ENCODE results near the gene NT5C. TPM values are rescaled to one million over a fixed set of nuclear protein-coding genes. Genes with fewer than 3 reads are reported as not detected.
A peak's percentile ranks its signal among the peaks of the same experiment; 100 is the strongest.

Gene NT5C
- total and polyA plus RNA-seq, 4 donors: 13.6 to 27.2 (median 24.5) TPM

DNA sequence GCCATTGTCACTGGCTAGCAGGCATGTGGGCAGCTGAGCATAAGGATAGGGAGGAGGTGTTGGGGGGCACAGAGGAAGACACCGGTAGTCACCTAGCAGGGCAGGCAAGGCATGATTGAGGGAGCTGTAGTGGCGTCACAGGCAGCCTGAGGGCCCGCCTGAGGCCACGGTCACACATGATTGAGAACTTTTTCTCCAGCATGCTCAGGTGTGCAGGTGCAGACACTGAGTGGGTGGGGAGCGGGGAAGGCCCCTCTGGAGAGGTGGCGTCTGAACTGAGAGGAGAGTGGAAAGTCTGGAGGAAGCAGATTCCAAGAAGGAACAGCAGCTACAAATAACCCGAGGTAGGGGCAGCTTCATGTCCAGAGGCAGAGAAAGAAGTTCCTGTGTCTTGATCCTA is 32.7 kb downstream of the NT5C start (continued):
- no peak for TF ChIP-seq REST (IDR thresholded peaks at IDR 0.05)
- TF ChIP-seq, protein P1, sequence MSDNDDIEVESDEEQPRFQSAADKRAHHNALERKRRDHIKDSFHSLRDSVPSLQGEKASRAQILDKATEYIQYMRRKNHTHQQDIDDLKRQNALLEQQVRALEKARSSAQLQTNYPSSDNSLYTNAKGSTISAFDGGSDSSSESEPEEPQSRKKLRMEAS (IDR thresholded peaks at IDR 0.05): no peak
- TF ChIP-seq HNF4G (IDR thresholded peaks at IDR 0.05): no peak

DNA sequence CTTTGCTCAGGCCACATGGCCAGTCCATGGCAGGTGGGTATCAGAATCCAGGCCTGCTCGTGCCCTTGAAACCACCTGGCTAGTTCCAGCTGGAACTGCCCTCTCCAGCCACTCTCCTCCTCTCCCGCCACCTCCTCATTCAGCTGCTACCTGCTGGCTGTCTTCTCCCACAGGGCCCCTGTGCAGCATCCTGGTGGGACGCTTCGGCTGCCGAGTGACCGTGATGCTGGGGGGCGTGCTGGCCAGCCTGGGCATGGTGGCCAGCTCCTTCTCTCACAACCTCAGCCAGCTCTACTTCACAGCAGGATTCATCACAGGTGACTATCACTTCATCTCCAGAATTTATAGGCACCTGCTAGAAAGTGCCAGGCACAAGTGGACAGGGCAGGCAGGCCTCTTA is 33.7 kb downstream of the NT5C start:
- DNase-seq (ENCODE audit: low spot score): no peak
- Histone ChIP-seq H3K4me1 (ENCODE audit: control insufficient read depth in 4 of 4, insufficient read depth in 4 of 4, low read length in 3 of 4) (peaks cover 0 to 7% (median 3%) of the 10 kb centered on the region in 4 donors), H3K9ac (ENCODE audit: low read depth in 1 of 2, low read length in 2 of 2) (no peak overlapping the region), H3K9me3 (ENCODE audit: control insufficient read depth in 4 of 4, low read length in 3 of 4) (no peaks in the 10 kb centered on the region), H3K4me3 (ENCODE audit: low read depth in 1 of 3, low read length in 3 of 3) (no peak overlapping the region), H3K27me3 (ENCODE audit: control insufficient read depth in 4 of 4, insufficient read depth in 4 of 4, low read length in 3 of 4) (no peaks in the 10 kb centered on the region), H3K36me3 (ENCODE audit: control insufficient read depth in 4 of 4, insufficient read depth in 3 of 4, low read depth in 1 of 4, low read length in 3 of 4) (peaks cover 0 to 3% (median 0%) of the 10 kb centered on the region in 4 donors), H3K27ac (ENCODE audit: low read depth in 1 of 2, low read length in 2 of 2) (no peak overlapping the region)
- 96% methylated on average over 7 of the region's 7 CpGs for WGBS
- no peak for TF ChIP-seq TAF1 (conservative IDR thresholded peaks at IDR 0.05)
- TF ChIP-seq SP1 (IDR thresholded peaks at IDR 0.05): no peak
- TF ChIP-seq RXRA (IDR thresholded peaks at IDR 0.05): no peak
- no peak for TF ChIP-seq FOXA2 (IDR thresholded peaks at IDR 0.05)
- no peak for TF ChIP-seq CTCF (IDR thresholded peaks at IDR 0.05; ENCODE audit: low read depth, low read length, missing input control)
- no peak for TF ChIP-seq ATF3 (IDR thresholded peaks at IDR 0.05)
- no peak for TF ChIP-seq JUND (IDR thresholded peaks at IDR 0.05)

DNA sequence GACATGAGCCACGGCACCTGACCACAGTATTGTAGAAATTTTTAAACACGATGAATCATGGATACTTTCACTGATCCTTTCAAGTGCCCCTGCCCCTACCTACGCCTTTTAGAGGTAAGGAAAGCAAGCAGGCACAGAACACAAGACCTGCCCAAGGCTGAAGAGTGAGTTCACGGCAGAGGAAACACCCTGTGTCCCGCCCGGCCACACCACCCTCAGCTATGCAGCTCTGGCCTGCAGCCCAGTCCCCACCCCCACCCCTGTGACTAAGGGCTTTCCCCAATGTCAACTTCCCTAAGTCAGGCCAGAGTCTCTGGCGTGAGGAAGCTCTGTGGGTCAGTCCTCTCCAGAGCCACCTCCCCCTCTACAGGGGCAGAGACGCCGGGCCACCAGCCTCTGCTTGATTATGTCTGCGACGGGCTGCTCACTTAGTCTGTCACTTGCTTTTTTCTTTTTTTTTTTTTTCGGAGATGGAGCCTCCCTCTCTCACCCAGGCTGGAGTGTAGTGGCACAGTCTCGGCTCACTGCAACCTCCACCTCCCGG is 35.4 kb downstream of the NT5C start:
- Histone ChIP-seq H3K27me3 (ENCODE audit: control insufficient read depth in 4 of 4, insufficient read depth in 4 of 4, low read length in 3 of 4) (no peaks in the 10 kb centered on the region), H3K27ac (ENCODE audit: low read depth in 1 of 2, low read length in 2 of 2) (peak overlapping the region in 1 of 2 donors; percentile 28), H3K9me3 (ENCODE audit: control insufficient read depth in 4 of 4, low read length in 3 of 4) (no peaks in the 10 kb centered on the region), H3K36me3 (ENCODE audit: control insufficient read depth in 4 of 4, insufficient read depth in 3 of 4, low read depth in 1 of 4, low read length in 3 of 4) (peaks cover 0 to 3% (median 0%) of the 10 kb centered on the region in 4 donors), H3K9ac (ENCODE audit: low read depth in 1 of 2, low read length in 2 of 2) (no peak overlapping the region), H3K4me3 (ENCODE audit: low read depth in 1 of 3, low read length in 3 of 3) (no peak overlapping the region), H3K4me1 (ENCODE audit: control insufficient read depth in 4 of 4, insufficient read depth in 4 of 4, low read length in 3 of 4) (peaks cover 8 to 19% (median 11%) of the 10 kb centered on the region in 4 donors)
- TF ChIP-seq RAD21 (IDR thresholded peaks at IDR 0.05) (peak in 1 of 2 donors; percentile 8), ATF3 (IDR thresholded peaks at IDR 0.05) (no peak), RXRA (IDR thresholded peaks at IDR 0.05) (peak in 1 of 2 donors; percentile 14), EGR1 (IDR thresholded peaks at IDR 0.05; ENCODE audit: low read depth in 2 of 2) (no peak), SP1 (IDR thresholded peaks at IDR 0.05) (peak; percentile 8)
- 54% methylated on average over 14 of the region's 14 CpGs for WGBS
- DNase-seq (ENCODE audit: low spot score): peak; percentile 95

All from liver (tissue), 9 donors.